HG03175 (cell line): ENCODE data around the gene HOXD4.

Experiments used
- ATAC-seq: cut with Tn5 transposase; IDR thresholded peaks from one replicate; pipeline ENCODE4 v1.9.1; 2021; ENCODE audit warnings: mild to moderate bottlenecking, moderate library complexity; ENCODE audit not compliant: unreplicated experiment

The HOXD4 gene

DNA sequence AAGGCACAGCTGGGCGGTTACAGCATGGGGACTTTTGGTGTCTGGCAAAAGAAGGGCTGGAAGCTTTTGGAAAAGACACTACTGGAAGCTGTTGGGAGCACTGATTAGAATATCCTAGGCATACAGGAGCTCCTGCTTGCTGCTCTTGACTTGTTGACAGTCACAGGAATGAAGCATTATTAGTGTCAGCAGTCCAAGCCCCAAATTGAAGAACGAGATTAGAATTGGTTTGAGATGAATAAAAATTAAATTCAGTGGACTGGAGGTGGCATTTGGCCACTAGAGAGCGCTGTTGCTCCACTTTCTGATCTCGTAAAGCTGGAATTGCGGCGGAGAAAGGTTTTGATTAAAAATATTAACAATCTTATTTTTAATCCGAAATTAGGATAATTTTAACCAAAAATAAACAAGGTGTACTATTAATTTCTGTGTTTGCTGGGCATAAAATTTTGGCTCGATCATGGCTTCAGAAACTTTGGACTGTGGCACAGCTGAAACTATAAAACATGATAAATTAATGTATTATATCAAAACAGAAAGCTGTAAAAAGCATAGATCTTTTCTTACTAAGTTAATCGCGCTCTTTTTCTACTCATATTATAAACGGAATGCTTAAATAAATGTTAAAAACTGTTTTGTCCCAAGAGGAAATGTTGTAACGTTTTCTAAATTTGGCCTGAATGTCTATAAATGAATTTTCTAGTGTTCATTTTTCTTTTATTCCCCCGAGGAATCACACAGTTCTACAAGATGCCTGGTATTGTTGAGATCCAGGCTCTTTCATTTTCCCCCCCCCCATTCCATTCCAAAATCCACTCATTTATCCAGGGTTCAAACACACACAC lies 24.2 kb upstream of the HOXD4 start:
- ATAC-seq = no peak

DNA sequence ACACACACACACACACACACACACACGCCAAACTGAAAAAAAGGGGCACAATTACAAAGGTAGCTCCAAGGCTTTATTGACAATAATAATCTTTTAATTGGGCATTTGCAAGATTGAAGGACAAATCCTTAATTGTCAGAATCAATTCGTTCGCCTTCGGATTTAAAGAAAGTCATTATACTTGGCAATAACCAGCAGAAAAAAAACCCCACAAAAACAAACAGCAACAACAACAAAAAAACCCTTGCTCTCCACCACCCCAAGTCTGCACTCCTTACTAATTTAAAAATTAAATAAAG lies 23.6 kb upstream of the HOXD4 start:
- ATAC-seq = no peak

DNA sequence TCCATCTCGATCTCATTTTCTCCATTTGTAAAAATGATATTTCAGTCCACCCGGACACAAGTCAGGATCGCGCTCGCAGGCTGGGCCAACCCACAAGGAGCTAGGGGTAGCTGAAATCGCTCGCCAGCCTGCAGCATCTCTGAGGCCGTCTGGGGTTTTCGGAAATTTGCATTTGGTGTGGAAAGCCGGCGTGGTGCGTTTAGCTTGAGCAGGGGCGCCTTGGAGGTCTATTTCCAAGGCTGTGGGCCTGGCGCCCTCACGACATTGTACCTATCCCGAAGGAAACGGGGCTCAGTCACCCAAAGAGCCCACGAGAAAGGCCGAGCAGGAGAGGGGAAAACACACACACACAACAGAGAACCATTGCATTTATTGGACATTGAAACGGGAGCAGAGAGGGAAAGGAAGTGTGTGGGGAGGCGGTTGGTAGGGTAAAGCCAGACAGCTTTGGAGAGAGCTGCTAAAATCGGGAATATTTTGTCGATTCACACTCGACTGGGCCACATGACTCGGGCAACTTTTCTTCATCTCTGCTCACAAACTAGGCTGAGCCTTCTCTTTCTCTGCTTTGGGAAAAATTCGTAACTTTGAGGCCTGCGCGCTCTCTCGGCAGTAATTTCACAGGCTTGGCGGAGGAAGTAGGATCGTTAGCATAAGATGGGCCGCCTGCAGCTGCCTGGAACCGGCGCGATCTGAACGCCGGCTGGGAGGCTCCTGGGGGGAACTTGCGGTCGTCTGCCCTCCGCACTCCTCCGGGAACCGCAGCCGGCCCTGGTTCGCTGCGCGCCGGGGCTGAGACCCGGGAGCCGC lies 23.0 kb upstream of the HOXD4 start:
- ATAC-seq = no peak

DNA sequence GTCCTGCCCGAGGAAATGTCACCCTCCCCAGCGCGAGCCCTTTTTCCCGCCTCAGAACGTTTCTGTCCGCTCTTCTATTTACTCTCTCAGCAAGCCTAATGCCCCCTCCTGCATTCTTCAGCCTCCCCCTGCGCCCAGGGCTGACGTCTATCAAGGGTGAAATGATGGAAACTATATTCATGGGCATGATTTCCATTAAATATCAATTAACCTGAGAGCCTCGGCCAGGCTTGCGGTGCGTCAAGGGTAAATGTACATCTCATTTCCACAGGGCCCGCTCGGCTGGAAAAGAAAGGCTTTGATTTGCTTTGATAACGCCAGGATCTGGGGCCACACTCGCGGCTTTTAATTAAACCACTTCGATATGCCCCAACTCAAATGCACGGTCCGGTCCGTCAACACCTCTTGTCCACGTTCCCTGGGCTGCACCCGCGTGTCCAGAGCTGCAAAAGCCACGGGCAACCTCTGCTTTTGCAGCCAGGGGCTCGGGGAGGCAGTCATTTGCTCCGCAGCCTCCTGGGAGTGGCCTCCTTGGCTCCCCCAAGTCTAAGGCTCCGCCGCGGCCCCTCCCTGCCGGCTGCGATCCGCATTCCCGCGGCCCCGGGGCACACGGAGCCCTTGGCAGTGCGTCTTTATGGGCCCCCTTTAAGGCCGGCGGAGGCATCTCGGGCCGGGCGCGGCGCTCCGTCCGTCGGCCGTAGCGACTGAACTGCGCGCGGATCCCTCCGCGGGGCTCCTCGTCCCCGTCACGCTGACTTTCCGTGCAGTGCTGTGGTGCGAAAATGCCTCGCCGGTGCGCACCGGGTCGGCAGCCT lies 22.2 kb upstream of the HOXD4 start, which contains the start of gene HOXD8:
Gene HOXD8 (plus strand): TSS at position 724 of the 815 bp plus-strand sequence. CDS start 662 bp downstream, outside the sequence.
- no peak for ATAC-seq

DNA sequence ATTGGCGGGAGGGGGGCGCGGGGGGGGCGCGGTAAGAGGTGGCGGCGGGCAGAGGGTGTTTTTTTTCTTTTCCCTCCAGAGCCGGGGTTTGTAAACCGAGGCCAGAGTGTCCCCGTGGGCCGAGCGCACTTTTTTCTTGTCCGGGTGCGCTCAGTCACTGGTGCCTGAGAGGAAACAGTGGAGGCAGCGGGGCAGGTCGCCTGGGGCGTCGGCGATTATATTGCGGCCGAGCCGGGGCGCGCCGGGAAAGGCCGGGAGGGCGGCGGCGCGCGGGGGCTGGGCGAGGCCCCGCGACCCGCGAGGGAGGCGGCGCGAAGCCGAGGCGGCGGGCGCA lies 21.6 kb upstream of the HOXD4 start:
- ATAC-seq = no peak

DNA sequence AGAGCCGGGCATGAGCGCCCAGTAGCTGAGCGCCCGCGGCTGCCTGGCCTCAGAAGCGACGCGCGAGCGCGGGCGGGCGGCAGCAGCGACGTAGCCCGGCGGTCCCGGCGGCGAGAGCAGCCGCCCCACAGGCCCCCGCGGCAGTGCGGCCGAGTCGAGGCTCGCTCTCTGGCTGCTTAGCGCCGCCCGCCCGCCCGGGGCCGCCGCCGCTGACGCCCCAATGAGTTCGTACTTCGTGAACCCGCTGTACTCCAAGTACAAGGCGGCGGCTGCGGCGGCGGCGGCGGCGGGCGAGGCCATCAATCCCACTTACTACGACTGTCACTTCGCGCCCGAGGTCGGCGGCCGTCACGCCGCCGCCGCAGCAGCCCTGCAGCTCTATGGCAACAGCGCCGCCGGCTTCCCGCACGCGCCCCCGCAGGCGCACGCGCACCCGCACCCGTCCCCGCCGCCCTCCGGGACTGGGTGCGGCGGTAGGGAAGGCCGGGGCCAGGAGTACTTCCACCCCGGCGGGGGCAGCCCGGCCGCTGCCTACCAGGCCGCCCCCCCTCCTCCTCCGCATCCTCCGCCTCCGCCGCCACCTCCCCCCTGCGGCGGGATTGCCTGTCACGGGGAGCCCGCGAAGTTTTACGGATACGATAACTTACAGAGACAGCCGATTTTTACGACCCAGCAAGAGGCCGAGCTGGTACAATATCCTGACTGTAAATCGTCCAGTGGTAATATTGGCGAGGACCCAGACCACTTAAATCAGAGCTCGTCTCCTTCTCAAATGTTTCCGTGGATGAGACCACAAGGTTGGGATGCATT lies 21.0 kb upstream of the HOXD4 start:
- ATAC-seq = no peak

DNA sequence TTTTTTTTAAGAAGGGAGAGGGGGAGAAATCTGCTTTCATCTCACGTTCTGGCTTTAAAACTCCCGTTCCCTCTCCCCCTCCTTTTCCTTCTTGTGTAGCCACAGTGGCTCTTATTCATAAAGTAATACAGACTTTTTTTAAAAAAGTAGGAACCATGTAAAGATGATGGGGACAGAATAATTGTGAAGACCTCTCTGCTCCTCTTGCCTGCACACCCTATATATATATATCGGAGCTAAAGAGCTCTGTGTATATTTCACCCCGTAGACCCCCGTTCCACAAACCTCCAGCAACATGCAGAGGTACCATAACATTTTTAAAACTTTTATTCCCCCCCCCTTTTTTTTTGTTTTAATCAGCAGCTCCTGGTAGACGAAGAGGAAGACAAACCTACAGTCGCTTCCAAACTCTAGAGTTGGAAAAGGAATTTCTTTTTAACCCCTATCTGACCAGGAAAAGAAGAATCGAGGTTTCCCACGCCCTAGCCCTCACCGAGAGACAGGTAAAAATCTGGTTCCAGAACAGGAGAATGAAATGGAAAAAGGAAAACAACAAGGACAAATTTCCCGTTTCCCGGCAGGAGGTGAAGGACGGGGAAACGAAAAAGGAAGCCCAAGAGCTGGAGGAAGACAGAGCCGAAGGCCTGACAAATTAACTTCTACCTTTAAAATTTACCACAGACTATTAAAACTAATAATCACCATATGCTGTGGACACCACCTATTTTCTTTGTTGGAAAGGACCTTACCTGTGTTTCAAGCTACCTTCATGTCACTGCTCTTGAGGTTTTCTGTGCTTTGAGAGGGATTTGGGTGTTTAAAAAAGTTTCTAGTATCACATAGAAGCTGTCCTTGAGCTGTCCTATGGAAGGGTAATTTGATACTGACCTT lies 20.1 kb upstream of the HOXD4 start:
- ATAC-seq = no peak

DNA sequence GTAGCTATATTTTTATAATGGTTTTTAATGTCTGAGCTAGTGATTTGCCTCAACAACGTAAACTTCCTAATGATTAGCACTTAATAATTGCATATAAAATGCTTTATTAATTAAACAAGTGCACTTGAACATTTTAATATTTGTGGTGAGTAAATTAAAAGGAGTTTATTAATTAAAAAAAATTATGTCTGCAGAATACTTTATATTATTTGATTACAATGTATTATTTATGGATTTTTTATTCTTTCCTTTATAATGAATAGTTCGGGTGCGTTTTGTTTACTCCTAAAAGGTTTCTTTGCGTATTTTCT lies 19.5 kb upstream of the HOXD4 start:
- no peak for ATAC-seq

DNA sequence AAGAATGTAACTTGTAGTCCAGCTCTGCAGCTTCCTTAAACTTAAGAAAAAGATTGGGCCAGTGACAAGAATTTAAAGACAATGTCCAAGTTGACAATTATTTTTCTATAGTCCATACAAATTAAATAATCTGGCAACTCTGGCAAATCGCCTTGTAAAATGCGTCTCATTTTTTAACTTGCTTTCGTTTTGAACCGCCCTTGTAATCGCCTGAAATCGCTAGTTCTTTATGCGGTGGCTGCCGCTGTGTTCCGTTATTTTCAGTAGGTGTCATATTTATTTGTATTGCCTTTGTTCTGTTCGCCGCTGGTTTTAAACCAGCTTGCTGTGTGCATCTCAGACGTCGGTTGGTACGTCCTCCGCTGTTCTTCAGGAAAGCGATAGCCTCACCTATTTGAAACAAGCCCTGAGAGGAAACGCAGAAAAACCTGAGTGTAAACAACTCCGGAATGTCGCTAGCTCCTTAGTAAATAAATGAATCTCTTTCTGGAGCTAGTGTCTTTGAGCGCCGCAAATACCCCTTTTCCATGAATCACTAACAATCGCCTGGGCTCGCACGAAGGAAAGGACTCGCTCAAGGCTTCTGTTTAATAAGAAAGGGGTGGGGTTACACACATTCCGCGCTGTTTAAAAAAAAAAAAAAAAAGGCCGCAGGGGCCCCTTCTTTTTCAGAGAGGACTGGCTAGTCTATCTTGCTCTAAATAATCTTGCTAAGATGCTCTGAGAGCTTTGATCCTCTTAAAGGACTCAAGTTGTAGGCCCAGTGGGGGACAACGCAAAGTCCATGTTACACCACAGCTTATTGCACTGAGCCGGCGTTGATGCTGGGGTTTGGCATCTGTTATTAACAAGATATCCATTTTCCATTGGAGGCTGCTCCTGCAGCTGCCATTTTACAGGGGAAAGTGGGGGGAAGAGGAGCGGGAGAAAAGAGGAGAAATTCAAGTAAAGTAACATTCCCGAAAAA lies 18.9 kb upstream of the HOXD4 start:
- ATAC-seq = no peak

DNA sequence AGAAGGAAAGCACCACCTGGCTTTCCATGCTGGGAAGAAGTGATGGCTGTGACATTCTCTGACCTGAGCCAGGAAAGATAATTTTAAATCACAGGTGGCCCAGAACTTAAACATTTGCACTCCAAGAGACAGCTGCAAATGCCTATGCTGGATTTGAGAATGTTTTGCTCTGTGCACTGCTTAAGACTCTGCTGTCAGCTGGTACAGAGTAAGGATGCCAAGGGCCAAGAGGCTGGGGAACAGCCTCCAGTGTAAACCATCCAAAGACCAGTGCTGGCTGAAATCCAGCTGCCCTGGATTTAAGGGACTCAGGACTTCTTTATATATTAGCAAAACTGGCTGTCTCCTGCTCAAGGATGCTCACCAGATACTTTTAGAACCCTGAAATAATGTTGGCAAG lies 18.0 kb upstream of the HOXD4 start:
- no peak for ATAC-seq

DNA sequence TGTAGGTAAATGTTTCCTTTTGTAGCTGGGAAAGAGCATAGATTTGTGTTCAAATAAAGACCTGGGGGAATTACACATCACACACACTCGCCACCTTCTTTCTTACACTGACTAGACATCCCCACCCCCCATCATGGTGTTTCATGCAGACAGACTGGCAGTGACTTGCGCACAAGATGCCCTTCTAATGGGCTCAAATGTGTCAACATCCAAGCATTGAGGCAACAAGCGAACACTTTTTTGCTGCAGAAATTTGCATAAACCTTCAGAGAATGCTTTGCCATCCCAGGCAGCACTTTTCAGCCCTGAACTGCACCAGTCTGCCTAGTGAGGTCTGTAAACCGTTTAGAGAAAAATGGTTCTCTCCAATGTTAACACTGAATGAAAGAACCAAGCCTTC lies 17.3 kb upstream of the HOXD4 start:
- ATAC-seq = no peak

DNA sequence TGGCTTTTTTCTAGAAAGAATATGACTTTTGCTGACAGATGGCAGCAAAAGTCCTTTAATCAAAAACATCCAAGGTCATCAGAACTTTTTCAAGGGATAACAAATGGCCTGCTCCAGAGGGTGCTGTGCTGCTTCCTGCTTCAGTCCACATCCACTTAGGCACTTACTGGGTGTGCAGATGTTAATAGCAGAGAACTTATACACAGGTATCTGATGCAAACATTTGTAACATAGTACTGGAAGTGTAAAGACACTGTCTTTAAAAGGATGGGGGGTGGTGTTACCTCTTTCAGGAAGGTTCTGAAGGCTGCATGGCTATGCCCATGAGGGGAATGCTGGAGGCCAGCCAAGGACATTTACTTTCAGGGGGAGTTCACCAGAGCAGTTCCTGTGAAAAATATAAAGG lies 16.3 kb upstream of the HOXD4 start:
- ATAC-seq = no peak

DNA sequence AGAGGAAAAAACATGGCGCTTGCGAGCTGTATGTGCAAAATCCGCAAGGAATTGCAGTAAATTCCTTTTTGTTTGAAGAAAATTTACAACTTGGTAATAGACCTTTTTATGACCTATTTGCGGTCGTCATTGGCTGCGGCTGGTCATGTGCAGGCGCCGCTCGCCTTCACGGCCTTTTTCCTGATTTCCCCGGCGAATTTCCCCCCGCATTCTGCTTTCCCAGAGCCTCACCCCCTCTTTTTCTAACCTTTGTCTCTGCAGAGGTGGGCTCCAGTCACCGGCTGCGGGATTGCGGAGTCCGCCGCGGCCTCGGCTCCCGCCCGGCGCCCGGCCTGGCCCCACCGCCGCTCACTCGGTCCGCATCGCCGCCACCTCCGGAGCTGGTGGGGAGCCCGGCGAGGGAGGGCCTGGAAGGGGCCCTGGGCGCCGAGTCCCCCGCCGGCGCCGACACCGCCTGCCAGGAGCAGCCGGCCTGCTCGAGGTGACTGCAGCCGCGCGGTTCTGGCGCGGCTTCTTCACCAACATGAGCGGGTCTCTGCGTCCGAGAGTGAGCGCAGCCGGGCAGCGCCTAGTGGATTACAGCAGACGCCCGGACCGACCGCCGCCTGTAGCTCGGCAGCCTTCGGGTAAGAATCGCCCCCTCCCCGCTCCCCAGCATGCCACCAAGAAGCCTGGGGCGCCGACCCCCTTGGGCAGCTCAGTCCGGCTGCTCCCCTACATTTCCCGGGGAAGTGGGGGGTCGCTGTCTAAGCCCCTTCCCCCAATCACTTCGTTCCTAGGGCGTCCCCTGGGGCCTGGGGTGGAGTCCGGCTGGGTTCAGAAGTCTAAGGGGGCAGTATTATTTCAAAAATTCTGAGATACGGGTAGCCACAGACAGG lies 14.7 kb upstream of the HOXD4 start:
- ATAC-seq = no peak

DNA sequence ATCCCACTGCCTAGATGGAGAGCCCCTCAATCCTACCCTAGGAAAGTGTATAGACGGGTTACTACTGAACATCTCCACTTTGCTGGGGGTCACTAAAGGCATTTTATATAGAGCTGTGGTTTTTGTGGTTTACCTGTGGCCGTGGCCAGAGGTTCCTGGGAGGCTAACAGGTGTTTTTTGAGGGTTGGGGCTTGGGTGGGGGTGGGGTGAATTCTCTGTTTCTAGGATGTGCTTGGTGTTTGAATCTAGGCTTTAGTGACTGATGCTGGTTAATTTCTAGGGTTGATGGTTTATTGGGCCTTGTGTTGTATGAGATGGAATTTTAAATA lies 14.1 kb upstream of the HOXD4 start:
- no peak for ATAC-seq

DNA sequence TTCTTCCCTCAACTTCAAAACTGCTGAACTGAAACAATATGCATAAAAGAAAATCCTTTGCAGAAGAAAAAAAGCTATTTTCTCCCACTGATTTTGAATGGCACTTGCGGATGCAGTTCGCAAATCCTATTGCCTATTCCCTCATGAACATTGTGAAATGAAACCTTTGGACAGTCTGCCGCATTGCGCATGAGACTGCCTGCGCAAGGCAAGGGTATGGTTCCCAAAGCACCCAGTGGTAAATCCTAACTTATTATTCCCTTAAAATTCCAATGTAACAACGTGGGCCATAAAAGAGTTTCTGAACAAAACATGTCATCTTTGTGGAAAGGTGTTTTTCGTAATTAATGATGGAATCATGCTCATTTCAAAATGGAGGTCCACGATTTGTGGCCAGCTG lies 13.4 kb upstream of the HOXD4 start:
- ATAC-seq = no peak

DNA sequence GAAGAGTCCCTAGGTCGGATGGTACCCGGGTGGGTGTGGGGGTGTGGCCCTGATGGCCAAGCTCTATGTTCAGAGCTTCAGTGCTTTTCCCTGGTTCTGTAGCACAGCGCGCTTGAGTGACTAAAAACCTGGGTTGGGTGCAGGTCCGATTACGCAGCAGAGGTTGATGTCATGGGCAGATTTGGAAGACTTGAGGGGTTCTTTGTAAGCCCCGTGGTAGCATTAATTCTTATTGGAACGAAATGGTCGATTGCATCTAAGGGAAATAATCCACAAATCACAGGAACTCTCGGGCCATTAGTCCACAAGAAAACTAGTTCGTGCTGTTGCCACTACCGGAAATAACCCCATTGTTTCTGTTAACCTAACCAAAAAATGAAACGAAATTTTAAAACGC lies 12.8 kb upstream of the HOXD4 start:
- ATAC-seq = no peak

DNA sequence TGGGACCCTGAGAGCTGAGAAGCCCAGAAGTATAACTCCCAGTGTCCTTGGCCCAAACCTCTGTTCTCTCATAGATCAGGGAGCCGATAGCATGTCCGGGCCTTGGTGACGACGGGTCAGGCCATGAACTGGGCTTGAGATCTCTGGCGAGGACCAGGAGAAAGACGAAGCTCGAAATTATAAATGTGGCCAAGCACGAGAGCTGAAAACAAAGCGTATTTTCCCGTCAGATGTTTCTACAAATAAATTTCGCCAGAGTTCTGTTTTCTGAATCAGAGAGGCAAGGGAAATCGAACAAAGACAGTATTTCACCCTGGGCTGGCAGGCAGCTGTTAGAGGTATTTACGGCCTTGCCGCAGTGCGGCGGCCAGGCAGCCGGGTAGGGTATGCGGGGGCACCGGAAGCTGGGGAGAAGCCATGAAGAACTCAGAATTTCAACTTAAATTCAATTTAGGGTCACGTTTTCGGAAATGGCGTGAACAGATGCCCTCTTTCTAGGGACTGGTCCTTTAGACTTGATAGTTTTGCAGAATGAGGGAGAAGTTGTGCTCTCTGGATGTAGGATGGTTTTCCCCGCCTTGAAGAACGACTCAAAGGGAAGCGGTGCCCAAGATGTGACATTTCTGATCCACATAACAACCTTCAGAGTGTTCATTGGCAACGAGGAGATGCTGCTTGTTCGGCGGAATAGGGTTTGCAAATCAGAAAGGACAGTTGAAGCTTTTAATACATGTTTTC lies 12.3 kb upstream of the HOXD4 start:
- no peak for ATAC-seq
